HL-60 (cell line): Measurements from ENCODE around the gene B3GNT3.

Source experiments
- DNase-seq, 2 experiments: peaks; one replicate each; pipeline ENCODE4 v3.0.0-alpha.2; 2010 to 2020; ENCODE audit warnings: low read depth in 1 of 2, low spot score in 1 of 2
- H3K27ac ChIP-seq: fragments of 250-450 bp; sonication (Bioruptor Pico); replicated peaks from 2 replicates; pipeline ENCODE4 v1.5.1; 2020; ENCODE audit warnings: mild to moderate bottlenecking, moderate library complexity
- H3K27me3 ChIP-seq: fragments of 250-450 bp; sonication (Bioruptor Pico); 2 replicates; pipeline ENCODE4 v1.5.1; 2021; ENCODE audit warnings: mild to moderate bottlenecking, moderate library complexity; ENCODE audit not compliant: insufficient read depth, poor library complexity, severe bottlenecking
- H3K4me3 ChIP-seq: replicated peaks from 2 replicates; pipeline ENCODE4 v1.5.1; 2011; ENCODE audit warnings: mild to moderate bottlenecking, control low read depth, low read length; ENCODE audit not compliant: insufficient read depth
- CTCF ChIP-seq: IDR thresholded peaks from one replicate; pipeline ENCODE4 v1.5.1; 2011; ENCODE audit warnings: low read length, control low read depth, inconsistent platforms; ENCODE audit not compliant: insufficient read depth
- GABPA ChIP-seq: IDR thresholded peaks from 2 replicates; pipeline ENCODE4 v1.6.1; 2012; ENCODE audit warnings: low read depth
- POLR2AphosphoS5 ChIP-seq: IDR thresholded peaks from 2 replicates; pipeline ENCODE4 v1.6.1; 2012; ENCODE audit warnings: low read depth
- REST ChIP-seq: IDR thresholded peaks from 2 replicates; pipeline ENCODE4 v1.6.1; 2012; ENCODE audit warnings: low read depth; ENCODE audit not compliant: insufficient replicate concordance
- SPI1 ChIP-seq: IDR thresholded peaks from 2 replicates; pipeline ENCODE4 v1.6.1; 2012; ENCODE audit warnings: low read depth, mild to moderate bottlenecking, borderline replicate concordance

Gene B3GNT3

GRCh38 chr19:17794412-17794730 is 567 bp upstream of the B3GNT3 start:
- Histone ChIP-seq H3K27me3 (peaks cover 30% of the 10 kb centered on the region), H3K4me3 (no peak overlapping the region), H3K27ac (no peak overlapping the region)
- no peak for DNase-seq
- TF ChIP-seq SPI1: no peak
- no peak for TF ChIP-seq CTCF
- TF ChIP-seq REST: no peak
- TF ChIP-seq GABPA: no peak
- TF ChIP-seq POLR2AphosphoS5: no peak

GRCh38 chr19:17795495-17795856 is 538 bp downstream of the B3GNT3 start:
- H3K27ac ChIP-seq: no peak overlapping the region
- H3K27me3 ChIP-seq: peaks cover 30% of the 10 kb centered on the region
- TF ChIP-seq REST: no peak
- no peak for TF ChIP-seq CTCF
- no peak for TF ChIP-seq SPI1
- TF ChIP-seq POLR2AphosphoS5: no peak
- TF ChIP-seq GABPA: no peak
- no peak for DNase-seq
- no peak overlapping the region for H3K4me3 ChIP-seq

- TF ChIP-seq GABPA (no peak), POLR2AphosphoS5 (no peak), REST (no peak), CTCF (no peak), SPI1 (no peak)
- no peak for DNase-seq
- no peak overlapping the region for H3K4me3 ChIP-seq
- H3K27ac ChIP-seq: no peak overlapping the region
- H3K27me3 ChIP-seq: peaks cover 30% of the 10 kb centered on the region
Measured at GRCh38 chr19:17796013-17796837, 1.3 kb downstream of the B3GNT3 start.
